GM12878 (cell line): Measurements from ENCODE around the gene SLC39A1.
A peak's percentile ranks its signal among the peaks of the same experiment; 100 is the strongest.

ENCODE experiments used
- CBX3 ChIP-seq: fragments of 200-600 bp; sonication (generic); IDR thresholded peaks from 2 replicates; pipeline ENCODE4 v1.6.1; 2016; ENCODE audit warnings: low read depth, borderline replicate concordance
- EP300 ChIP-seq, 2 experiments: fragments of 150-350 bp in 1 of 2; IDR thresholded peaks; 2 replicates each; pipeline ENCODE4 v1.6.1; 2011 to 2012; ENCODE audit warnings: low read depth in 2 of 2, low read length in 2 of 2, borderline replicate concordance in 1 of 2, improper control_type of control experiment in 1 of 2, inconsistent platforms in 1 of 2; ENCODE audit not compliant: control insufficient read depth in 1 of 2
- EZH2 ChIP-seq: IDR thresholded peaks from 2 replicates; pipeline ENCODE4 v1.6.1; 2012; ENCODE audit warnings: low read depth, mild to moderate bottlenecking, control low read depth, inconsistent platforms, low read length, borderline replicate concordance; ENCODE audit not compliant: control insufficient read depth
- NFYA ChIP-seq: IDR thresholded peaks from 2 replicates; pipeline ENCODE4 v1.6.1; 2011; ENCODE audit warnings: low read depth, mild to moderate bottlenecking, low read length, improper control_type of control experiment, borderline replicate concordance
- POLR2A ChIP-seq: IDR thresholded peaks from 2 replicates; pipeline ENCODE4 v1.6.1; 2011; ENCODE audit warnings: low read depth, mild to moderate bottlenecking, low read length
- RFX5 ChIP-seq: IDR thresholded peaks from 2 replicates; pipeline ENCODE4 v1.6.1; 2011; ENCODE audit warnings: low read depth, low read length, improper control_type of control experiment
- SMC3 ChIP-seq: IDR thresholded peaks from 2 replicates; pipeline ENCODE4 v1.6.1; 2011; ENCODE audit warnings: low read length, improper control_type of control experiment, borderline replicate concordance
- ZNF592 ChIP-seq: fragments of 450-650 bp; IDR thresholded peaks from 2 replicates; pipeline ENCODE4 v1.6.1; 2017; ENCODE audit warnings: mild to moderate bottlenecking, moderate library complexity
- TF ChIP-seq, protein P1 (sequence below), 3 experiments: IDR thresholded peaks in 2 of 3; conservative IDR thresholded peaks in 1 of 3; 2 replicates each; pipeline ENCODE4 v1.5.1; 2011; ENCODE audit warnings: low read depth in 3 of 3, low read length in 3 of 3, mild to moderate bottlenecking in 3 of 3, control low read depth in 2 of 3, moderate library complexity in 2 of 3, inconsistent platforms in 1 of 3, mixed read lengths in 1 of 3; ENCODE audit not compliant: control insufficient read depth in 2 of 3, insufficient read depth in 1 of 3; ENCODE audit errors: extremely low read depth in 1 of 3

- TF ChIP-seq, protein P1, sequence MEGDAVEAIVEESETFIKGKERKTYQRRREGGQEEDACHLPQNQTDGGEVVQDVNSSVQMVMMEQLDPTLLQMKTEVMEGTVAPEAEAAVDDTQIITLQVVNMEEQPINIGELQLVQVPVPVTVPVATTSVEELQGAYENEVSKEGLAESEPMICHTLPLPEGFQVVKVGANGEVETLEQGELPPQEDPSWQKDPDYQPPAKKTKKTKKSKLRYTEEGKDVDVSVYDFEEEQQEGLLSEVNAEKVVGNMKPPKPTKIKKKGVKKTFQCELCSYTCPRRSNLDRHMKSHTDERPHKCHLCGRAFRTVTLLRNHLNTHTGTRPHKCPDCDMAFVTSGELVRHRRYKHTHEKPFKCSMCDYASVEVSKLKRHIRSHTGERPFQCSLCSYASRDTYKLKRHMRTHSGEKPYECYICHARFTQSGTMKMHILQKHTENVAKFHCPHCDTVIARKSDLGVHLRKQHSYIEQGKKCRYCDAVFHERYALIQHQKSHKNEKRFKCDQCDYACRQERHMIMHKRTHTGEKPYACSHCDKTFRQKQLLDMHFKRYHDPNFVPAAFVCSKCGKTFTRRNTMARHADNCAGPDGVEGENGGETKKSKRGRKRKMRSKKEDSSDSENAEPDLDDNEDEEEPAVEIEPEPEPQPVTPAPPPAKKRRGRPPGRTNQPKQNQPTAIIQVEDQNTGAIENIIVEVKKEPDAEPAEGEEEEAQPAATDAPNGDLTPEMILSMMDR (IDR thresholded peaks at IDR 0.05 in 2 of 3, conservative IDR thresholded peaks at IDR 0.05 in 1 of 3; ENCODE audit: control insufficient read depth in 2 of 3, extremely low read depth in 1 of 3, insufficient read depth in 1 of 3, low read depth in 3 of 3, low read length in 3 of 3), result no peak
- TF ChIP-seq SMC3 (no peak), EZH2 (no peak), EP300 (IDR thresholded peaks at IDR 0.05; ENCODE audit: borderline replicate concordance in 1 of 2, control insufficient read depth in 1 of 2, low read depth in 2 of 2, low read length in 2 of 2) (0 out of 4 replicates have a peak, but pooled peaks of 1 of the 2 experiments have one; percentile 10), POLR2A (no peak), RFX5 (no peak), ZNF592 (no peak), CBX3 (no peak), NFYA (no peak)
Observed at GRCh38 chr1:153968000-153968363, 4.6 kb upstream of the SLC39A1 start.
